ENCODE measurements around the gene CLDN10. TPM values are rescaled to one million over a fixed set of nuclear protein-coding genes. Genes with fewer than 3 reads are reported as not detected.
"Not testable (repeated sequence)": the region's sequence is repeated elsewhere in the genome, so short reads cannot be mapped to it uniquely, and the experiment has no call there.

The CLDN10 gene
- total and polyA plus RNA-seq, 11 donors: 0.12 to 0.52 (median 0.29) TPM; not detected in 7

DNA sequence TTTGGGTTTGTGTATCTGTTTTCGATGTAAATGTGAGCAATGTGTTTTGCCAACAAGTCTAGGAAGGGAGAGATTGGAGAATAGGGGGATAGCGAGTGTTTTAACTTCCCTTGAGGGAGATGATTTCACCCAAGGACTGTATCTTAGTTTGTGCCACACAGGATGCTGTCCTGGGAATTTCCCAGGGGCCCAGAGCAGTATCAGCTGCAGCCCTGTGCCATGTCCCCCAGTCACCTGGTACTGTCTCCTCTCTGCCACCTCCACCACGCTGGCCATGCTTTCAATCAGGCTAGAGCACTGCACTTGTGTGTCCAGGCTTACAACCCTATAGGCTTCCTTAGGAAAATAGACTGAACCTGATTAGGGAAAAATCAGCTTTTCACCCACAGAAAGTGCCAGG, 40.1 kb upstream of the CLDN10 start:
- 66 to 82% (median 73%) methylated on average over 3 of the region's 3 CpGs for WGBS, 4 donors
- no peak for DNase-seq
- TF ChIP-seq POLR2A (IDR thresholded peaks at IDR 0.05): no peak
- TF ChIP-seq, protein P1, sequence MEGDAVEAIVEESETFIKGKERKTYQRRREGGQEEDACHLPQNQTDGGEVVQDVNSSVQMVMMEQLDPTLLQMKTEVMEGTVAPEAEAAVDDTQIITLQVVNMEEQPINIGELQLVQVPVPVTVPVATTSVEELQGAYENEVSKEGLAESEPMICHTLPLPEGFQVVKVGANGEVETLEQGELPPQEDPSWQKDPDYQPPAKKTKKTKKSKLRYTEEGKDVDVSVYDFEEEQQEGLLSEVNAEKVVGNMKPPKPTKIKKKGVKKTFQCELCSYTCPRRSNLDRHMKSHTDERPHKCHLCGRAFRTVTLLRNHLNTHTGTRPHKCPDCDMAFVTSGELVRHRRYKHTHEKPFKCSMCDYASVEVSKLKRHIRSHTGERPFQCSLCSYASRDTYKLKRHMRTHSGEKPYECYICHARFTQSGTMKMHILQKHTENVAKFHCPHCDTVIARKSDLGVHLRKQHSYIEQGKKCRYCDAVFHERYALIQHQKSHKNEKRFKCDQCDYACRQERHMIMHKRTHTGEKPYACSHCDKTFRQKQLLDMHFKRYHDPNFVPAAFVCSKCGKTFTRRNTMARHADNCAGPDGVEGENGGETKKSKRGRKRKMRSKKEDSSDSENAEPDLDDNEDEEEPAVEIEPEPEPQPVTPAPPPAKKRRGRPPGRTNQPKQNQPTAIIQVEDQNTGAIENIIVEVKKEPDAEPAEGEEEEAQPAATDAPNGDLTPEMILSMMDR (IDR thresholded peaks at IDR 0.05): no peak
- H3K27me3 ChIP-seq: peaks cover 0 to 7% (median 0%) of the 10 kb centered on the region in 9 donors
- ATAC-seq: no peak
- H3K27ac ChIP-seq: no peak overlapping the region
- no peak overlapping the region for H3K4me3 ChIP-seq
- H3K4me1 ChIP-seq: no peaks in the 10 kb centered on the region
- no peaks in the 10 kb centered on the region for H3K9me3 ChIP-seq
- intact Hi-C loops (cut with DNase I): no loop called here
- H3K36me3 ChIP-seq: no peaks in the 10 kb centered on the region

DNA sequence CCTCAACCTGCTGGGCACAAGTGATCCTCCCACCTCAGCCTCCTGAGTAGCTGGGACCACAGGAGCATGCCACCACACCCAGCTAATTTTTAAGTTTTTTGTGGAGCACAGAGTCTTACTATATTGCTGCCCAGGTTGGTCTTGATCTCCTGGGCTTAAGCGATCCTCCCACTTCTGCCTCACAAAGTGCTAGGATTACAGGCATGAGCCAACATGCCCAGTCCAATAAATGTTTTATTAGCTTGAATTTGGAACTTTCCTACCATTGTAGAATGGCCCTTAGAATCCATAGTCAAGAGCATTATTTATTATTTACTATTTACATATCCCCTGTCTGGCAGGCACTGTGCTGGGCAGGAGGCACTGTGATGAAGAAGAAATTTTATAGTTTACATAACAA, 39.6 kb upstream of the CLDN10 start:
- DNase-seq (no peak), ATAC-seq (no peak)
- H3K27ac ChIP-seq: no peak overlapping the region
- peaks cover 0 to 7% (median 0%) of the 10 kb centered on the region in 9 donors for H3K27me3 ChIP-seq
- no peaks in the 10 kb centered on the region for H3K4me1 ChIP-seq
- no peak for TF ChIP-seq POLR2A (IDR thresholded peaks at IDR 0.05)
- TF ChIP-seq, protein P1 (IDR thresholded peaks at IDR 0.05): no peak
- H3K36me3 ChIP-seq: no peaks in the 10 kb centered on the region
- WGBS, 4 donors: 92 to 100% (median 98%) methylated on average over 1 of the region's 1 CpG
- no peaks in the 10 kb centered on the region for H3K9me3 ChIP-seq
- intact Hi-C loops (cut with DNase I): no loop called here
- no peak overlapping the region for H3K4me3 ChIP-seq

DNA sequence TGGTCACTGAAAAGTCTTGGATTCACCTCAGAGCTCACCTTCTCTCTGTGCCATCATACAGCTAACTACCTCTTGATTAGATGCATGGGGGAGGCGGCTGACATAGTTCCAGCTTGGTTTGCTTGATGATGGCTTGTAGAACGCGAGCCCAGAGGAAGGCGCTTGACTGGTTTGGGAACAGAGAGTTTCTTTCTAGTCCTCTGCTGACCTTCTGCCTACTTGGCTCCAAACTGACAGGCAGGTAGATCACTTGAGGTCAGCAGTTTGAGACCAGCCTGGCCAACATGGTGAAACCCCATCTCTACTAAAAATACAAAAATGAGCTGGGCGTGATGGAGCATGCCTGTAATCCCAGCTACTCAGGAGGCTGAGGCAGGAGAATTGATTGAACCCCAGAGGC, 36.9 kb upstream of the CLDN10 start:
- H3K27ac ChIP-seq; H3K36me3 ChIP-seq; DNase-seq; H3K9me3 ChIP-seq; intact Hi-C loops (cut with DNase I); H3K4me3 ChIP-seq; H3K27me3 ChIP-seq; H3K4me1 ChIP-seq; ATAC-seq: not testable (repeated sequence)
- 72 to 84% (median 76%) methylated on average over 4 to 5 of the region's 5 CpGs for WGBS, 4 donors

DNA sequence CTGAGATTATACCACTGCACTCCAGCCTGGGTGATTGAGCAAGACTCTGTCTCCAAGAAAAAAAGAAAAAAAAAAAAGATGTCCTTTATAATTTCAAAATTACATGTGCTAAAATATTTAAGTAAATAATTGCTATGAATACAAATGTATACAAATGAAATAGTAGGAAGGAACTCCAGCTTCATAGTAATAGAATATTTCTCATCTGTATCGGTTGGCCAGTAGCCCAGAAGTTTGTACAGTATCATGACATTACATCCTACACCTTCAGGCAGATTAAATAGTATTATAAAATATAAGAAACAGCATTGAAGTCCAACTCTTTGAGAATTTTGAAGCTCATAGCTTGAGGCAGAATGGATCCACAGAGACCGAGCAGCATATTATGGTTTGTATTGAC, 36.5 kb upstream of the CLDN10 start:
- ATAC-seq: no peak

More for the DNA sequence above, 36.5 kb upstream of the CLDN10 start:
- intact Hi-C loops (cut with DNase I): no loop called here
- Histone ChIP-seq H3K9me3 (peaks cover 0 to 4% (median 0%) of the 10 kb centered on the region in 12 donors), H3K4me3 (no peak overlapping the region), H3K27ac (no peak overlapping the region), H3K36me3 (no peaks in the 10 kb centered on the region), H3K27me3 (peaks cover 0 to 7% (median 0%) of the 10 kb centered on the region in 9 donors), H3K4me1 (no peaks in the 10 kb centered on the region)
- TF ChIP-seq POLR2A (IDR thresholded peaks at IDR 0.05): no peak
- TF ChIP-seq, protein P1 (IDR thresholded peaks at IDR 0.05): no peak
- no peak for DNase-seq
- 38 to 44% (median 39%) methylated on average over 2 of the region's 2 CpGs for WGBS, 4 donors
